C4-2B (cell line): Measurements from ENCODE around the gene DENND1A.

Experiments
- CTCF ChIP-seq: fragments of 450-650 bp; conservative IDR thresholded peaks from 2 replicates; pipeline ENCODE4 v1.5.1; 2017; ENCODE audit warnings: mild to moderate bottlenecking
- ZFX ChIP-seq: fragments of 450-650 bp; IDR thresholded peaks from 2 replicates; pipeline ENCODE4 v1.6.1; 2017

DNA sequence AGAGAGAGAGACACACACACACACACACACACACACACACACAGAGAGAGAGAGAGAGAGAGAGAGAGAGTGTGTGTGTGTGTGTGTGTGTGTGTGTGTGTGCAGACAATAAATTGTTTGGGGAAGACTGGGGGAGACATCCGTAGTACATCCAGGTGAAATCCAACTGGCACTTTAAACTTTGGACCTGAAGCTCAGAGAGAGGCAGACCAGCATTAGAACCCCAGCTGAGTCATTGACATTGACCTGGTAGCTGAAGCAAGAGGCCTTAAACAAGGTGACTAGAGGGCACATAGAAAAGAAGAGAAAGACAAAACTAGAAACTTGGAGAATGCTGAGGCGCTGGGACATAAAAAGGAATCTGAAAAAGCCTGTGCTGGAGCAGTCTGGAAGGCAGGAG is 322.4 kb downstream of the DENND1A start:
- TF ChIP-seq CTCF = no peak
- TF ChIP-seq ZFX = no peak
